GM19238 (cell line): ENCODE measurements around the gene PTPRA.
"Not testable (repeated sequence)": the region's sequence is repeated elsewhere in the genome, so short reads cannot be mapped to it uniquely, and the experiment has no call there.

Experiments used
- DNase-seq: peaks from one replicate; pipeline ENCODE4 v3.0.0; 2011; ENCODE audit warnings: low spot score; ENCODE audit not compliant: insufficient read length

PTPRA gene

GRCh38 chr20:2873010-2873746 lies at the start of gene PTPRA:
Gene PTPRA (plus strand): TSS chr20:2873481. CDS start chr20:2964278, 90,797 bp downstream.
- peak; percentile 91 for DNase-seq

GRCh38 chr20:2825761-2826160 lies 47.5 kb upstream of the PTPRA start:
- DNase-seq, result no peak

GRCh38 chr20:2826655-2827054 lies 46.6 kb upstream of the PTPRA start:
- DNase-seq, result no peak

- DNase-seq, result no peak
Measured at GRCh38 chr20:2829376-2829775, 43.9 kb upstream of the PTPRA start.

- DNase-seq, result not testable (repeated sequence)
Measured at GRCh38 chr20:2831206-2831605, 42.1 kb upstream of the PTPRA start.

GRCh38 chr20:2833761-2834160 lies 39.5 kb upstream of the PTPRA start:
- DNase-seq, result no peak

GRCh38 chr20:2834401-2835110 lies 38.7 kb upstream of the PTPRA start:
- DNase-seq, result no peak

- no peak for DNase-seq
Measured at GRCh38 chr20:2835331-2835796, 37.9 kb upstream of the PTPRA start.

GRCh38 chr20:2836035-2836434 lies 37.2 kb upstream of the PTPRA start:
- DNase-seq, result no peak

- DNase-seq, result no peak
Measured at GRCh38 chr20:2837221-2837960, 35.9 kb upstream of the PTPRA start.

GRCh38 chr20:2838170-2838797 lies 35.0 kb upstream of the PTPRA start:
- DNase-seq, result no peak

- no peak for DNase-seq
Measured at GRCh38 chr20:2838847-2839671, 34.2 kb upstream of the PTPRA start.

GRCh38 chr20:2839732-2840137 lies 33.5 kb upstream of the PTPRA start:
- DNase-seq, result no peak

- DNase-seq, result peak; percentile 99
Measured at GRCh38 chr20:2840138-2840966, 32.9 kb upstream of the PTPRA start, which contains the start of the genes PCED1A and VPS16. Gene PCED1A (minus strand): TSS chr20:2840655. CDS start chr20:2839912, 743 bp downstream. Gene VPS16 (plus strand): TSS chr20:2840745. CDS start chr20:2840775, 30 bp downstream.

- DNase-seq, result peak; percentile 61
Measured at GRCh38 chr20:2840967-2841531, 32.2 kb upstream of the PTPRA start.

GRCh38 chr20:2845607-2846006 lies 27.7 kb upstream of the PTPRA start:
- DNase-seq, result no peak

GRCh38 chr20:2846698-2847097 lies 26.6 kb upstream of the PTPRA start:
- DNase-seq, result no peak

- no peak for DNase-seq
Measured at GRCh38 chr20:2847802-2848201, 25.5 kb upstream of the PTPRA start.

- DNase-seq, result no peak
Measured at GRCh38 chr20:2849529-2849928, 23.8 kb upstream of the PTPRA start.
